ENCODE results near the gene STARD3NL. TPM values are rescaled to one million over a fixed set of nuclear protein-coding genes. Genes with fewer than 3 reads are reported as not detected.

Gene STARD3NL
- total and polyA plus RNA-seq, 7 donors: 11.1 to 28.5 (median 15.6) TPM

DNA sequence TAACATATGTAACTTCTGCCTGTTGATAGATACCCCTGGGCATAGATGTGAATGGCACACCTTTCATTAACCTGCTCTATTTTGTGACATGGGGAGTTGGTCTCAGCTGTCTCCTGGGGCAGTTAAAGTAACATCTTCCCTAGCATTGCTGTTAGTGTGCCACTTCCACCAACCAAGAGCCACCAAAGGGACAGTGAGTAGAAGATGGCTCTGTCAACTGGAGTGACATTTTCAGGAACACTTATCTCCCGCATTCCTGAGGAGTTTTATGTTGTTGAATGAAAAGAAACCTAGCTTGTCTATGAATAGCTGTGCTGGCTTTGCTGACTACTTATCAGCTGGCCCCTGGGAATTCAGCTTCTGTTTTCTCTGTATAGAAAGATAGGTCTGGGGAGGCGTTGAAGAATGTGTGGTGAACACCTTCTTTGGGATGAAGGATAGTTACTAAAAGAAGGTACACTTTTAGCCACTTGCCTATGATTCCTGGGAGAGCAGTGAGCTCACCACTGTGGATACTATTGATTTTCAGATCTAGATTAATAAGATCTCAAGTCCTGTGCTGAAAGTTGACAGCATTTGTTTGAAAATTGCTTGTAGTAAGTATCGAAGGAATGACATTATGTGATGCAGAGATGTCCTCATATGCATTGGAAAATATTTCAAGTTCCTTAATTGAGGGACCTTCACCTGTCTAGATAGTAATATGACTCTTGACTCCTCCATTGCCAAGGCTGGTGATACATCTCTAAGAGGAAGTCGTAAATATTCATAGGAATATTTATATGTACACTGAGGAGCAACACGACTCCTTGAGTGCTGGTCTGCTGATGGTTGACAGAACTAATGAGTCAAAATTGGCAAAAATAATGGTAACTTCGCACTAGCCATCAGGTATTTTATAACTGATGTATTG, 7.6 kb downstream of the STARD3NL start:
- Histone ChIP-seq H3K4me1 (peaks cover 44% of the 10 kb centered on the region), H3K4me3 (no peak overlapping the region), H3K9me3 (no peaks in the 10 kb centered on the region), H3K27me3 (ENCODE audit: insufficient read depth in 3 of 3, low read length in 2 of 3) (no peaks in the 10 kb centered on the region), H3K36me3 (ENCODE audit: insufficient read depth in 1 of 2, low read depth in 1 of 2) (no peaks in the 10 kb centered on the region), H3K27ac (no peak overlapping the region)
- TF ChIP-seq, protein P1, sequence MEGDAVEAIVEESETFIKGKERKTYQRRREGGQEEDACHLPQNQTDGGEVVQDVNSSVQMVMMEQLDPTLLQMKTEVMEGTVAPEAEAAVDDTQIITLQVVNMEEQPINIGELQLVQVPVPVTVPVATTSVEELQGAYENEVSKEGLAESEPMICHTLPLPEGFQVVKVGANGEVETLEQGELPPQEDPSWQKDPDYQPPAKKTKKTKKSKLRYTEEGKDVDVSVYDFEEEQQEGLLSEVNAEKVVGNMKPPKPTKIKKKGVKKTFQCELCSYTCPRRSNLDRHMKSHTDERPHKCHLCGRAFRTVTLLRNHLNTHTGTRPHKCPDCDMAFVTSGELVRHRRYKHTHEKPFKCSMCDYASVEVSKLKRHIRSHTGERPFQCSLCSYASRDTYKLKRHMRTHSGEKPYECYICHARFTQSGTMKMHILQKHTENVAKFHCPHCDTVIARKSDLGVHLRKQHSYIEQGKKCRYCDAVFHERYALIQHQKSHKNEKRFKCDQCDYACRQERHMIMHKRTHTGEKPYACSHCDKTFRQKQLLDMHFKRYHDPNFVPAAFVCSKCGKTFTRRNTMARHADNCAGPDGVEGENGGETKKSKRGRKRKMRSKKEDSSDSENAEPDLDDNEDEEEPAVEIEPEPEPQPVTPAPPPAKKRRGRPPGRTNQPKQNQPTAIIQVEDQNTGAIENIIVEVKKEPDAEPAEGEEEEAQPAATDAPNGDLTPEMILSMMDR (IDR thresholded peaks at IDR 0.05): no peak
- intact Hi-C loops (cut with DNase I): no loop called here
- no peak for DNase-seq
- peak in 1 of 4 donors; percentile 53 for ATAC-seq
- 71 to 77% (median 71%) methylated on average over 6 of the region's 6 CpGs for WGBS, 3 donors

DNA sequence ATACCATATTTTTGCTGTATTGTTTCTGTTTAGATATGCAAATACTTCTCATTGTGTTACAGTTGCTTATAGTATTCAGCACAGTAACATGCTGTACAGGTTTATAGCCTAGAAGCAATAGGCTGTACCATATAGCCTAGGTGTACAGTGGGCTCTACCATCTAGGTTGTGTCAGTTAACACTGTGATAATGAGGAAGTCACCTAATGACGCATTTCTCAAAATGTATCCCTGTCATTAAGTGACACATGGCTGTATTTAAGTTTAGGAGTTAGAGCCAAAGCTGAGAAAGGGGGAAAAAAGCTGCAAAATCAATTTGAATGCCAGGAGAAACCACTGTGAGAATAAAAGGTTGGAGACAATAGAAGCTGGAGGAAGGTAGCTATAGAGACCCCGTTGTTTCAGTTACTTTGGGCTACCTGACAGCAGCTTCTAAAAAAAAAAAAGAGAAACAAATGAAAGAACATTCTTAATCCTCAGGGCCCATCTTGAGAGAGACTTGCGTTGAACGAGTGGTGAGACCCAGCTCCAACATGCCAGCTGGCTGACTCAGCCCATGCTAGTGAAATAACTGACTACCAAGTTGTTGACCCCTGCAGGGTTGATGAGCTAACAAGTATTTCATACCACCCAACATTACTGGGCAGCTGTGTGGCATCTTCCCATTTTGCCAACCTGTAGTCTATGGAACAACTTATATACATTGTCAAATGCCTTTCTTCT, 8.7 kb downstream of the STARD3NL start:
- Histone ChIP-seq H3K9me3 (peaks cover 10% of the 10 kb centered on the region), H3K4me1 (peaks cover 38% of the 10 kb centered on the region), H3K27ac (no peak overlapping the region), H3K27me3 (ENCODE audit: insufficient read depth in 3 of 3, low read length in 2 of 3) (no peaks in the 10 kb centered on the region), H3K4me3 (no peak overlapping the region), H3K36me3 (ENCODE audit: insufficient read depth in 1 of 2, low read depth in 1 of 2) (no peaks in the 10 kb centered on the region)
- intact Hi-C loops (cut with DNase I): no loop called here
- peak; percentile 34 to 77 (median 62) for ATAC-seq
- no peak for DNase-seq
- TF ChIP-seq, protein P1 (IDR thresholded peaks at IDR 0.05): no peak
- 58 to 75% (median 58%) methylated on average over 4 of the region's 4 CpGs for WGBS, 3 donors

DNA sequence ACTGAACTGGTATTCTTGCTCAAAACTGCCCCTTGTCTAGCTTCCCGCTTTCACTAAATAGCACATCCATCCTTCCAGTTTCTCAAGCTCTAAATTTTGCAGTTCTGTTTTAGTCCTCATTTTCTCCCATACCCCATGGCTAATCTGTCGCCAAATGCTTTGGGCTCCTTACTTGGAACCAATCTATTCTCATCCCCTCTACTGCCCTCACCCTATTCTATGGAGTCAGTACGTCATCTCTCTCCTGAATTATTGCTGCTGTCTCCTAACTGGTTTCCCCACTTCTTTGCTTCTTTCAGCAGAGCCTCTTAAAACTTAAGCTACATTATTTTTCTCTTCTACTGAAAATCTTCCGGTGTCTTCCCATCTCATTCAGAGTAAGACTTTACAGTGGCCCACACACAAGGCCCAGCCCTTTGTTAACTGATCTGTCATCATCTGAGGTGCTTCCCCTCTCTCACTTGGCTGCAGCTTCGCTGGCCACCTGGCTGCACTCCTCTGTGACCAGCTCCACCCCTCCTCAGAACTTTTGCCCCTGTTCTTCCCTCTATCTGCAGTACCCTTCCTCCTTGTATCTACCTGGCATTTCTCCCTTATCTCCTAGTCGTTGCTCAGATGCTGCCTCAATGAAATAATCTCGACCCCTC, 9.9 kb downstream of the STARD3NL start:
- Histone ChIP-seq H3K4me3 (no peak overlapping the region), H3K27ac (no peak overlapping the region), H3K36me3 (ENCODE audit: insufficient read depth in 1 of 2, low read depth in 1 of 2) (no peaks in the 10 kb centered on the region), H3K9me3 (peaks cover 14% of the 10 kb centered on the region), H3K4me1 (peaks cover 31% of the 10 kb centered on the region), H3K27me3 (ENCODE audit: insufficient read depth in 3 of 3, low read length in 2 of 3) (no peaks in the 10 kb centered on the region)
- no peak for DNase-seq
- 73 to 74% (median 74%) methylated on average over 7 of the region's 7 CpGs for WGBS, 3 donors
- TF ChIP-seq, protein P1 (IDR thresholded peaks at IDR 0.05): no peak
- no peak for ATAC-seq
- intact Hi-C loops (cut with DNase I): no loop called here

GRCh38 chr7:38189231-38189938, 11.3 kb downstream of the STARD3NL start:
- 59 to 62% (median 60%) methylated on average over 4 of the region's 4 CpGs for WGBS, 3 donors
- H3K27me3 ChIP-seq (ENCODE audit: insufficient read depth in 3 of 3, low read length in 2 of 3): no peaks in the 10 kb centered on the region
- no peak for DNase-seq
- peaks cover 30% of the 10 kb centered on the region for H3K4me1 ChIP-seq
- H3K36me3 ChIP-seq (ENCODE audit: insufficient read depth in 1 of 2, low read depth in 1 of 2): no peaks in the 10 kb centered on the region
- intact Hi-C loops (cut with DNase I): no loop called here
- no peak overlapping the region for H3K4me3 ChIP-seq
- H3K9me3 ChIP-seq: peaks cover 14% of the 10 kb centered on the region
- TF ChIP-seq, protein P1 (IDR thresholded peaks at IDR 0.05): no peak
- no peak for ATAC-seq
- no peak overlapping the region for H3K27ac ChIP-seq
